H1 (cell line): ENCODE results near the gene CDCA7L. TPM values are rescaled to one million over a fixed set of nuclear protein-coding genes. Genes with fewer than 3 reads are reported as not detected.

Experiments
- CTCF ChIA-PET: fragments of 300-600 bp; sonication (Branson Sonifier 250); formaldehyde crosslinking; loops from one replicate; lab custom pipeline; 2021; ENCODE audit not compliant: partially characterized antibody; lab: Charles Lee
- POLR2A ChIA-PET: fragments of 300-600 bp; sonication (Branson Sonifier 250); formaldehyde crosslinking; loops from one replicate; lab custom pipeline; 2021; ENCODE audit warnings: inconsistent platforms; ENCODE audit not compliant: partially characterized antibody; lab: Charles Lee
- DNase-seq, 2 experiments: peaks; one replicate each; pipeline versions ENCODE4 v3.0.0 to v3.0.0-alpha.2; 2010 to 2022; ENCODE audit warnings: low spot score in 2 of 2, low read depth in 1 of 2, mixed read lengths in 1 of 2
- FAIRE-seq: peaks from 2 replicates; lab custom pipeline; 2011; peaks lifted over from hg19 to GRCh38; lab: Jason Lieb, UNC
- H2AFZ ChIP-seq: 2 replicates; pipeline ENCODE4 v1.8.1; 2012; ENCODE audit warnings: low read length, inconsistent platforms
- H2AK5ac ChIP-seq: 2 replicates; pipeline ENCODE4 v1.6.1; 2013; ENCODE audit warnings: low read depth, low read length
- H2BK120ac ChIP-seq: replicated peaks from 2 replicates; pipeline ENCODE3; 2013; ENCODE audit warnings: low read depth, low read length, inconsistent platforms
- H2BK12ac ChIP-seq: 2 replicates; pipeline ENCODE4 v1.6.1; 2013; ENCODE audit warnings: low read depth, low read length
- H2BK15ac ChIP-seq: 2 replicates; pipeline ENCODE4 v1.6.1; 2013; ENCODE audit warnings: low read length
- H2BK20ac ChIP-seq: 2 replicates; pipeline ENCODE4 v1.6.1; 2013; ENCODE audit warnings: low read length
- H2BK5ac ChIP-seq: 2 replicates; pipeline ENCODE4 v1.6.1; 2013; ENCODE audit warnings: low read depth, low read length
- H3K14ac ChIP-seq: 2 replicates; pipeline ENCODE4 v1.6.1; 2013; ENCODE audit warnings: inconsistent platforms; ENCODE audit not compliant: insufficient read length
- H3K18ac ChIP-seq: 2 replicates; pipeline ENCODE4 v1.6.1; 2013; ENCODE audit warnings: low read length; ENCODE audit errors: extremely low read depth
- H3K23ac ChIP-seq: 2 replicates; pipeline ENCODE4 v1.6.1; 2013; ENCODE audit warnings: inconsistent platforms; ENCODE audit not compliant: insufficient read length
- H3K23me2 ChIP-seq: 2 replicates; pipeline ENCODE4 v1.6.1; 2013; ENCODE audit warnings: low read depth, low read length
- H3K27ac ChIP-seq: 2 replicates; pipeline ENCODE4 v1.6.1; 2011; ENCODE audit warnings: low read depth, low read length, inconsistent platforms
- H3K27me3 ChIP-seq, 4 experiments: replicated peaks in 1 of 4; 1 replicate in 1 of 4; 2 replicates in 3 of 4; pipeline versions ENCODE4 v1.6.1 to v1.8.1; 2011 to 2013; ENCODE audit warnings: low read length in 3 of 4, mild to moderate bottlenecking in 3 of 4, inconsistent platforms in 2 of 4, mixed read lengths in 2 of 4, moderate library complexity in 1 of 4; ENCODE audit not compliant: control insufficient read depth in 3 of 4, insufficient read depth in 3 of 4; ENCODE audit errors: extremely low read depth in 1 of 4
- H3K36me3 ChIP-seq, 4 experiments: 2 replicates each; pipeline versions ENCODE4 v1.6.1 to v1.8.1; 2011 to 2013; ENCODE audit warnings: mild to moderate bottlenecking in 4 of 4, low read length in 3 of 4, moderate library complexity in 2 of 4, control low read depth in 1 of 4, inconsistent platforms in 1 of 4; ENCODE audit not compliant: insufficient read depth in 4 of 4, control insufficient read depth in 2 of 4
- H3K4ac ChIP-seq: replicated peaks from 2 replicates; pipeline ENCODE3; 2013; ENCODE audit warnings: low read length, low read depth, mixed read lengths, inconsistent platforms; ENCODE audit not compliant: insufficient read length
- H3K4me1 ChIP-seq, 4 experiments: replicated peaks in 1 of 4; 1 replicate in 1 of 4; 2 replicates in 3 of 4; pipeline versions ENCODE4 v1.6.1 to v1.8.1; 2011 to 2013; ENCODE audit warnings: low read length in 3 of 4, inconsistent platforms in 2 of 4, mixed read lengths in 1 of 4; ENCODE audit not compliant: insufficient read depth in 4 of 4, control insufficient read depth in 3 of 4
- H3K4me2 ChIP-seq, 2 experiments: 2 replicates each; pipeline versions ENCODE4 v1.6.1 to v1.8.1; 2011 to 2013; ENCODE audit warnings: low read depth in 2 of 2, low read length in 2 of 2, control low read depth in 1 of 2, inconsistent platforms in 1 of 2, mild to moderate bottlenecking in 1 of 2; ENCODE audit not compliant: insufficient read depth in 1 of 2
- H3K4me3 ChIP-seq, 4 experiments: fragments of 200-600, 300-600 bp in 1 of 4; sonication (generic), shearing (Covaris generic), sonication (Bioruptor Twin) in 1 of 4; 2 replicates each; pipeline versions ENCODE4 v1.5.1 to v1.8.1; 2011 to 2016; ENCODE audit warnings: low read length in 4 of 4, low read depth in 3 of 4, control low read depth in 2 of 4, inconsistent platforms in 2 of 4, mild to moderate bottlenecking in 2 of 4, mixed read lengths in 1 of 4, moderate library complexity in 1 of 4; ENCODE audit not compliant: insufficient read depth in 2 of 4; ENCODE audit errors: extremely low read depth in 1 of 4
- H3K56ac ChIP-seq: replicated peaks from 2 replicates; pipeline ENCODE3; 2013; ENCODE audit warnings: low read depth, mild to moderate bottlenecking, mixed read lengths, low read length, inconsistent platforms; ENCODE audit not compliant: insufficient read length
- H3K79me1 ChIP-seq: 2 replicates; pipeline ENCODE4 v1.6.1; 2013; ENCODE audit warnings: low read depth, low read length, control low read depth
- H3K79me2 ChIP-seq, 2 experiments: 2 replicates each; pipeline versions ENCODE4 v1.6.1 to v1.8.1; 2012 to 2013; ENCODE audit warnings: low read length in 2 of 2, mild to moderate bottlenecking in 2 of 2, inconsistent platforms in 1 of 2; ENCODE audit not compliant: insufficient read depth in 2 of 2, control insufficient read depth in 1 of 2
- H3K9ac ChIP-seq, 4 experiments: replicated peaks in 1 of 4; 1 replicate in 1 of 4; 2 replicates in 3 of 4; pipeline versions ENCODE4 v1.6.1 to v1.8.1; 2011 to 2013; ENCODE audit warnings: low read depth in 3 of 4, low read length in 3 of 4, control low read depth in 2 of 4, mild to moderate bottlenecking in 2 of 4, moderate library complexity in 2 of 4, inconsistent platforms in 1 of 4; ENCODE audit errors: extremely low read depth in 1 of 4
- H3K9me3 ChIP-seq, 2 experiments: 2 replicates each; pipeline versions ENCODE4 v1.6.1 to v1.8.1; 2012 to 2013; ENCODE audit warnings: mild to moderate bottlenecking in 2 of 2, moderate library complexity in 2 of 2, control low read depth in 1 of 2, inconsistent platforms in 1 of 2, low read depth in 1 of 2, low read length in 1 of 2, mixed read lengths in 1 of 2; ENCODE audit not compliant: insufficient read depth in 2 of 2
- H4K20me1 ChIP-seq, 2 experiments: replicated peaks in 1 of 2; 2 replicates each; pipeline versions ENCODE3 to v1.8.1; 2011 to 2013; ENCODE audit warnings: inconsistent platforms in 2 of 2, low read length in 2 of 2, mild to moderate bottlenecking in 1 of 2; ENCODE audit not compliant: insufficient read depth in 2 of 2, control insufficient read depth in 1 of 2
- H4K5ac ChIP-seq: 2 replicates; pipeline ENCODE4 v1.6.1; 2013; ENCODE audit warnings: low read length, low read depth, mixed read lengths, inconsistent platforms; ENCODE audit not compliant: insufficient read length
- H4K8ac ChIP-seq: 2 replicates; pipeline ENCODE4 v1.8.0; 2013; ENCODE audit warnings: mild to moderate bottlenecking, moderate library complexity, low read length, inconsistent platforms; ENCODE audit not compliant: insufficient read depth; ENCODE audit errors: extremely low read depth
- H4K91ac ChIP-seq: replicated peaks from 2 replicates; pipeline ENCODE3; 2013; ENCODE audit warnings: low read length, mixed read lengths, inconsistent platforms; ENCODE audit not compliant: insufficient read length
- JUN ChIP-seq: IDR thresholded peaks from 2 replicates; pipeline ENCODE4 v1.6.1; 2011; ENCODE audit warnings: low read depth, mild to moderate bottlenecking, improper control_type of control experiment, low read length
- WGBS, 2 experiments: shearing (Covaris generic) in 1 of 2; methylation state at CpG; one replicate each; pipeline versions ENCODE4 v1.1.6 to v1.1.7; 2013 to 2015; ENCODE audit warnings: low lambda C conversion rate in 2 of 2, mixed read lengths in 2 of 2, inconsistent platforms in 1 of 2, low coverage in 1 of 2, missing lambda C conversion rate in 1 of 2; ENCODE audit not compliant: insufficient replicate concordance in 2 of 2, insufficient coverage in 1 of 2, insufficient read length in 1 of 2; ENCODE audit errors: extremely low coverage in 1 of 2, missing lambda C conversion rate in 1 of 2; 5-methylcytosine and 5-hydroxymethylcytosine counted together
- polyA plus RNA-seq, 7 experiments: library from polyadenylated mRNA; depleted of rRNA in 3 of 7; stranded (reverse) in 5 of 7; unstranded in 2 of 7; fragments of >200 nt in 5 of 7; fragments of 200-250 nt in 2 of 7; gene quantifications; 1 replicate in 5 of 7; 2 replicates in 1 of 7; 4 replicates in 1 of 7; pipeline versions ENCODE4 v1.2.1 to v1.2.3, GENCODE V29; 2011 to 2013; ENCODE audit warnings: missing spikeins in 2 of 7, mixed read lengths in 2 of 7
- total RNA-seq: library from RNA; stranded (reverse); fragmentation: NEBNext Ultra II Directional; extraction: Animal tissue kit (Norgen Biotek cat#: 25700); gene quantifications from 2 replicates; pipeline ENCODE4 v1.2.1, GENCODE V29; 2021

The CDCA7L gene
- total and polyA plus RNA-seq, 2 of the 8 experiments (the other 6 are each of a cell fraction or from before 2014, with no cell fraction given): 93.8 to 168 TPM

DNA sequence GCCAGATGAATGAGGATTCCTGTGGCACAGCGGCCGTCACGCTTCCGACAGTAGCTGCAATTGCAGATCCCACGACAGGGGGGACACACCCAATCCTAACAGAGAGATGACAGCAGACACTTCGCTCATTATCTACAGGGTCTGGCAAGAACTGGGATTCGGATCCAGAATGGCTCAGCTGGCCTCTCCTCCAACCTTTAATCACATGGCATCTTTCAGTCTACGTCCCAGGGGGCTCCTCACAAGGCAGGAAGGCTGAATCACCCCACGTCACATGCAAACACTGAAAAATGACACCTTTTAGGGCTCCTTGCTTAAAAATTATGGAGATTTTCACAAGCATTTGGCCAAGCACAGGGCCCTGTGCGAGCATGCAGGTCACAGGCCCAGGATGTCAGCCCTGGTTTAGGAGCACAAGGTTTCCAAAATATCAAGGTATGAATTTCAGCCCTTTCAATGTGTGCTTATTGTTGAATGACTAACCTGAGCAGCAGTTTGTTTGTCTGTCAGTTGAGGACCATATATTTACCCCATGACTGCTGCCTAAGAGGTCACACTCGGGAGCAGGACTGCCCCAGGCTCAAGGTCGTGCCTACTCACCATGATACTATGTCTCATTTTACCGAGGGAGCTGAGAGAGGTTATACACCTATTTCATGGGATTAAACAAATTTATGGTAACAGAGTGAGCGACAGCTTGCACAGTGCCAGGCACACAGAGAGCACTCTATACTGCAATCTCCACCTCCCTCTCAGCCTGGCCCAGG lies 42.5 kb downstream of the CDCA7L start:
- Histone ChIP-seq H3K56ac (no peak overlapping the region), H2BK120ac (no peak overlapping the region), H2BK5ac (no peak overlapping the region), H3K9me3 (no peaks in the 10 kb centered on the region), H3K18ac (no peak overlapping the region), H4K91ac (no peak overlapping the region), H3K36me3 (peaks cover 42 to 96% (median 81%) of the 10 kb centered on the region in 4 experiments), H3K4me1 (no peaks in the 10 kb centered on the region; a peak in 1 of 7 replicates), H4K20me1 (no peaks in the 10 kb centered on the region), H4K5ac (no peak overlapping the region), H3K79me1 (peaks cover 3% of the 10 kb centered on the region; the same call in 1 of the 2 replicates), H3K27ac (no peak overlapping the region), H3K4ac (no peak overlapping the region), H3K4me3 (no peak overlapping the region), H2BK15ac (no peak overlapping the region), H3K79me2 (no peaks in the 10 kb centered on the region), H3K23ac (no peak overlapping the region), H2BK12ac (no peak overlapping the region), H3K14ac (no peak overlapping the region), H3K23me2 (no peaks in the 10 kb centered on the region), H2AK5ac (no peak overlapping the region)
- DNase-seq (no peak), FAIRE-seq (no peak)
- CTCF ChIA-PET: interaction anchor here (1.0 to 1.7 kb wide), 4 partner anchors 10 to 23 kb away, joined by 3 to 4 read pairs (median 3); no protein-coding TSS in a partner anchor
- POLR2A ChIA-PET: no interaction called here
- TF ChIP-seq JUN: no peak
- TF ChIP-seq, all 59 proteins: peak for 0
- Histone ChIP-seq H3K4me2 (no peak overlapping the region), H3K27me3 (no peaks in the 10 kb centered on the region), H4K8ac (no peak overlapping the region), H3K9ac (no peak overlapping the region), H2AFZ (no peak overlapping the region), H2BK20ac (no peak overlapping the region)
- WGBS, 2 experiments: 94% methylated on average over 14 of the region's 14 CpGs; no CpG with 5 or more reads in 1 of the 2 experiments
